Ammon's horn (tissue), 1 donor: Measurements from ENCODE around the gene C22orf23.
A peak's percentile ranks its signal among the peaks of the same experiment; 100 is the strongest.
"Not testable (repeated sequence)": the region's sequence is repeated elsewhere in the genome, so short reads cannot be mapped to it uniquely, and the experiment has no call there.

Source experiments
- DNase-seq: peaks from one replicate; pipeline ENCODE4 v3.0.0-alpha.2; 2016; ENCODE audit warnings: low spot score

C22orf23 gene

DNA sequence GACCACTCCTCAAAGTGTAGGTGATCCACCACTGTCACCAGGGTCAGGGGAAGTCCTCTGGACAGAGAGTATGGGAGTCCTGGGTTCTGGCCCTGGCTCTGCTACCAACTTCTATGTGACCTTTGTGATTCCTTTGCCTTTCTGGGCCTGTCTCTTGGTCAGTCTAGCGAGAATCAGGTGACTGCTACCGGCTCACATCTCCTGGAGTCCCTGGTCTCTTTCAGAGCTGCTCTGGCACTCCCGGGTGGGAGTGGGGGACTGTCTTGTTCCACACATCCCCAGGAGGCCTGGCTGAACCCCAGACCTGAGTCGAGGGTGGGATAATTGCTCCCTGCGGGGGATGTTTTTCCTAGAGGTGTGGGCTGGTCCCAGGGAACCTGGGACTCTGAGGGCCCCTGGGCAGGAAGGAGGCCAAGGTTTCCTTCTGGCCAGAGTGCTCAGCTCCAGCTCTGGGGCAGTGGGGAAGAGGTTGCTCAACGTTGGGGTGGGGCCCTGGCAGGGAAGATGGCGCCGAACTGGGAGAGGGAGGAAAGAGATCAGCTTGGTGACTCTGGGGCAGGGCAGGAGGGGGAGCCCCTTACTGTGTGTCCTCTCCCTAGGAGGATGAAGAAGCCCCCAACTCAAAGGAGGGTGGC lies 28.9 kb upstream of the C22orf23 start:
- DNase-seq = no peak

DNA sequence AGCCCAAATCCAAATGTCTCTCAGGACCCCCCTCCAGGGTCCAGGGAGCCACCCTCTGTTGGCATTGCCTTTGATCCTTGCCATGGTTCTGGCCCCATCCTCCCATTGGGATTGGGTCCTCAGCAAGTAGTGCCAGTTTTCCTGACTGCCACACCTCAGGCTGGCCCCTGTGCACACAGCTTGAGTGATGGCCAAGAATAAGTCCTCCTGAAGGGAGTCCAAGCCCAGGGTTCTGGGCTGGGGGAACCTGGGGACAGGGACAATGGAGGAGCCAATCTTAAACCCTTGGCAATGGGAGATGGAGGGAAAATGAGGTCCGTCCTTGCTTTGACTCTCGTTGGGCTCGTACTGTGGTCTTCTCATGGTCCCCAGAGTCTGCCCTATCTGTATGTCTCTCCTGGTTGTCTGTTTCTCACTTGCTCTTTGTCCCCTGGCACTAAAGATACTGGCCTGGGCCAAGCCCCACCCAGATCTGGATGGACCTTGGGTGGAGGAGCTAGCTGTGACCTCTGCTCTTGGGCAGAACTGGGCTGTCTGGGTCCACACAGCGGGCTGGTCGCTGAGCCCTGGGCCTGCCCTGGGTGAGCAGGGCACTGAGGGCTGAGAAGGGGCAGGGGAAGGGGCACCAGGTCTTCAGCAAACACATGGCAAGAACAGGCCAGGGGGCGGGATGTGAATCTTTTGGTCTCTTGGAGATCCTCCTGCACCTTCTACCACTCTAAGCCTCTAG lies 28.0 kb upstream of the C22orf23 start:
- no peak for DNase-seq

DNA sequence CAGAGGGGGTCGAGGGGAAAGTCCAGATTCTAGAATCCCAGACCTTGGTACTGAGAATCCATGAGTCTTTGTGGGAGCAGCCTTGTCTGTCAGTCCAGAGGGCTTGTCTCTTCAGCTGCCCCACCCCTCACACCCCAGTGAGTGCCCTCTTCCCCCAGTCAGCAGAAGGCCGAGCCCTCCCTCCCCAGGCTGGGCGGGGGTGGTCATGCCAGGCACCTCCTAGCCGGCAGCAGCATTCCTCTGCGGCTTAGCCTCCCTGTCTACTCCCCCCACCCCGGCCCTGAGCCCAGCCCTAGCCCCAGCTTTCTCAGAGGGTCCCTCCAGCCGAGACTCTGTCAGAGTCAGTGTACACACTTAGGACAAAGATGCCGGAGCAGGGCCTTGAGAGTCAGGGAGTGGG lies 26.4 kb upstream of the C22orf23 start:
- DNase-seq = no peak

DNA sequence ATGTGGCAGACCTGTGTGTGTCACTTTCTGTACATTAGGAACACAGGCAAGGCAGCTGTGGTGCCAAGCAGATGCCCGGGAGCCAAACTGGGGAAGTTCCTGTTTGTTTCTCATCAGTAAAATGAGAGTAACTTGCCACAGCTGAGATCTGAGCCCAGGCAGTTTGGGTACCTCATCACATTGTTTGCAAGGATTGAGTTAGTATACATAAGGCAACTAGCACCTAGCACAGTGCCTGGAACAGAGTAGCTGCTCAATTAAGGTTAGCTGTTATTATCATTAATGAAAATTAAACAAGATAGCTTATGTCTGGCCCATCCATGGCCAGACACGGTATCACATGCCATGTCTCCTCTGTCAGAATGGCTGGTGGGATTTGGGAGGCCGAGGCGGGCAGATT lies 23.1 kb upstream of the C22orf23 start:
- DNase-seq = no peak

DNA sequence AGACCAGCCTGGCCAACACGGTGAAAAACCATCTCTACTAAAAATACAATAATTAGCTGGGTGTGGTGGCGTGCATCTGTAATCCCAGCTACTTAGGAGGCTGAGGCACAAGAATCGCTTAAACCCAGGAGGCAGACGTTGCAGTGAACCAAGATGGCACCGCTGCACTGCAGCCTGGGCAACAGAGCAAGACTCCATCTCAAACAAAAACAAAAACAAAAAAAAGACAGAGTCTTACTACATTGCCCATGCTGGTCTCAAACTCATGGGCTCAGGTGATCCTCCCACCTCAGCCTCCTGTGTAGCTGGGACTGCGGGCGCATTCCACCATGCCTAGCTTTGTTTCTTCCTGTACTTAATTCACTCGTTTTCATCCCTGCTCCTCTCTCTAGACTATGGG lies 22.6 kb upstream of the C22orf23 start:
- DNase-seq = not testable (repeated sequence)

DNA sequence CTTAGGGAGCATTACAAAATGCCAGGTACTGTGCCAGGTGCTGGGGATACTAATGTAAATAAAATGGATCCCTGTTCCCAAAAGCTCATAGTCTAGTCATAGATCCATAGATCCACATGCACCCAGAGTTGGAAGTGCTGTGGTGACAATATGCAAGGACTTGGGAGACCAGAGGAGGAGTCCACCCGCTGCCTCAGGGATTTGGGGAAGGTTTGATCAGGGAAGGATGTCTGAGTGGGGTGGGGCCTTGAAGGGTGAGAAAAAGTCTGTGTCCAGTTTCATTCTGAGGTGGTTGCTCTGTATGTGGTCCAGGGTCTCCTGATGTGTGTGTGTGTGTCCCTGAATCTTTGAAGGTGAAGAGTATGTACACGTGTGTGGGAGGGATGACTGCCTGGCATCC lies 21.8 kb upstream of the C22orf23 start:
- DNase-seq = no peak

DNA sequence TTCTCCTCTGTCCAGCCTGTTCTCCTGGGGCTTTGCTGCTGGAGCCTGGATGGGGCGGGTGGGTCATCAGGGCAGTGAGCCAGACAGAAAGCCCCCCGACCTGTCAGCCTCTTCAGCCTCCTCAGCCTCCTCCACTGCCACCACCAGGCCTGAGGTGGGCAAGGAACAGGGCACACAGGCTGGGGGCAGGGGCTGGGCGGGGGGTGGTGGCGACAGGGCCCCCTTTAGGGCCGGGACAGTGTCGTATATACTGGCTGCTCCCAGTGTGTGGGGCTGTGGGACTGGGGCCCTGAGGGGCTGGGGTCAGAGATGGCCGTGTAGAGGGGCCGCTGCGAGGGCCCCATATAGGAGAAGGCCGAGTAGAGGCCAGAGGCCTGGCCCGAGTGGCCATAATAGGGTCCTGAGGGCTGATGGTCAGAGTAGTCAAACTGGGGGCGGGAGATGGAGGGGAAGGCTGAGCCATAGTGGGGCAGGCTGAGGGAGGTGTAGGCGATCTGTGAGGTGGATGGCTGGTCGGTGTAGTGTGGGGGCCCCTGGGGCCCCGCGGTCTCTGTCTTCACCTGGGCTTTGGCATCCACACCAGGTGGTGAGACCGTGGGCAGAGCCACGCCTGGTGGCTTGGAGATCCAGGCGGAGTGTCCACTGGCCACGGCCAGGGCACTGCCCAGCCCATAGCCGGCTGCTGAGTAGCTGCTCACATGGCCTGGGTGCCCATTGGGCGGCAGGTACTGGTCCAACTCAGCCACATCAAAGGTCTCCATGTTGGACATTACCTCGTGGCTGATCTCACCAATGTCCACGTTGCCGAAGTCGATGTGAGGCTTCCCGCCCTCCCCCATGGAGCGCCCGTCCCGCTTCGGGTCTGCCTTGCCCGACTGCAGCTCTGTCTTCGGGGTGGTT lies 20.1 kb upstream of the C22orf23 start:
- DNase-seq = no peak

DNA sequence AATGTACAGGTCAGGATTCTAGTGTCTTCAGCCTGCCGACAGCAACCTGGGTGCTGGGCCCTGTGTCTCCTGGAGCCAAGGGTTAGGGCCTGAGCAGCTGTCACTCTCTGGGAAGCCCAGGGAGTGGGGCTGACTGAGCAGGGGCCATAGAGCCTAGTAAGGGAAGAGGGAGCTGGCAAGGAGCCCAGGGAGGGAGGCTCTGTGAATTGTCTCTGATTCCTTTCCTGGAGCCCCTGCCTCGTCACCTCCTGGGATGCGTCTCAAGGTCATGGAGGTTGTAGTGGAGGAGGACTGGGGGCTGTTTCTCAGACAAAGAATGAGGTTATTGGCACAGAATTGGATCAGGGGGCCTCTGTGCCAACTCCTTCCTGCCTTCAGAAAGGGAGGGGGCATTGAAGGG lies 19.1 kb upstream of the C22orf23 start:
- DNase-seq = no peak

DNA sequence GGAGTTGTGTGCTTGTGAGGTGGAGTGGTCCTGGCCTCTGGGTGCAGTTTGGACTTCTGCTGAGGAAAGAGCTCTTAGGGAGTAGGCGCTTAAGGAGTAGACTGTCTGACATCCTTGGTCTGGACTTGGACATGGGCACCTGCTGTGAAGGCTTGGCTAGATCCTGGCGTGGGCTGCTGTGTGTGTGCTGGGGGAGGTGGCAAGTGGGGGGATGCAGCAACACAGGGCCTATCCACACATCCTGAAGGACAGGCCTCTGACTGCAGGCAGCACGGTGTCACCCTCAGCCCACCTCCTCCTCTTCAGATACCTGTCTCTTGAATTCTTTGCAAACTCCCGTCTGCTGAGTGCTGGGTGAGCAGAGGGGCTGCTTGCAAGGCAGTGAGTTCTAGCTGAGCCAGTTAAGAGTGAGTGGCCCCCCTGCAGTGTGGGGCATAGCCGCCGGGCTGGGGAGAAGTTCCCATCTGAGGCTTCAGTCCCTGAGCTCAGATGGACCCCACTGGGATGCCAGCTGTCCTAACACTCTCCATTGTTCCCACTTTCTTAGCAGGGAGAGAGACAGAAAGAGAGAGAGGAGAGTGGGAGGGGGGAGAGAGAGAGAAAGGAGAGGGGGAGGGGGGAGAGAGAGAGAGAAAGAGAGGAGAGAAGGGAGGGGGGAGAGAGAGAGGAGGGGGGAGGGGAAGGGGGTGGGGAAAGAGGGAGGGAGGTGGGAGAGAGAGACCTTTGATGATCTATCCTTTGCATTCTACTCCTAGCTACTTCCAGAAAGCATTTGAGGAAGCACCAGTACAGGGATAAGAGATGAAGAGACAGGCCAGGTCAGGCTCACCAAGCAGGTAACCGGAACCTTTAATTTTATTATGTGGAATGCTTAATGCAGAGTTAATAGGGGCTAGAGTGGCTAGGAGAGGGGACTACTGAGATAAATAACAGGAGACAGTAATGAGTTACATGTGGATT lies 18.4 kb upstream of the C22orf23 start:
- DNase-seq = no peak

DNA sequence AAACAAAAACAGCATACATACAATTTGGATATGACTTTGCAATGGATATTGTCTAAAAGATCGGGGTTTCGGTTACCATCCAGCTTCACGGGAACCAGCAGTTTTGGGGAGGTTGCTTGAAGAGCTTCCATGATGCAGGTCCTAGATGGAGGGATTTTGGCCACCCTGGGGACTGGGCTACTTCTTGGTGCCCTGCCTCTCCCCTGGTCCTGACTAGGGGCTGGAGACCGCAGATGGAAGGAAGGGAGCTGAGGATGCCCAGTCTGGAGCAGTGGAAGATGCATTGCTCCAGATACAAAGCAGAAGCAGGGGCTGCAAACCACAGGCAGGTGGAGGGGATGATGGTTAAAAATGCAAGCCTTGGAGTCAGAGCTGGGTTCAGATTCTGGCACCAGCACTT lies 17.5 kb upstream of the C22orf23 start:
- no peak for DNase-seq

DNA sequence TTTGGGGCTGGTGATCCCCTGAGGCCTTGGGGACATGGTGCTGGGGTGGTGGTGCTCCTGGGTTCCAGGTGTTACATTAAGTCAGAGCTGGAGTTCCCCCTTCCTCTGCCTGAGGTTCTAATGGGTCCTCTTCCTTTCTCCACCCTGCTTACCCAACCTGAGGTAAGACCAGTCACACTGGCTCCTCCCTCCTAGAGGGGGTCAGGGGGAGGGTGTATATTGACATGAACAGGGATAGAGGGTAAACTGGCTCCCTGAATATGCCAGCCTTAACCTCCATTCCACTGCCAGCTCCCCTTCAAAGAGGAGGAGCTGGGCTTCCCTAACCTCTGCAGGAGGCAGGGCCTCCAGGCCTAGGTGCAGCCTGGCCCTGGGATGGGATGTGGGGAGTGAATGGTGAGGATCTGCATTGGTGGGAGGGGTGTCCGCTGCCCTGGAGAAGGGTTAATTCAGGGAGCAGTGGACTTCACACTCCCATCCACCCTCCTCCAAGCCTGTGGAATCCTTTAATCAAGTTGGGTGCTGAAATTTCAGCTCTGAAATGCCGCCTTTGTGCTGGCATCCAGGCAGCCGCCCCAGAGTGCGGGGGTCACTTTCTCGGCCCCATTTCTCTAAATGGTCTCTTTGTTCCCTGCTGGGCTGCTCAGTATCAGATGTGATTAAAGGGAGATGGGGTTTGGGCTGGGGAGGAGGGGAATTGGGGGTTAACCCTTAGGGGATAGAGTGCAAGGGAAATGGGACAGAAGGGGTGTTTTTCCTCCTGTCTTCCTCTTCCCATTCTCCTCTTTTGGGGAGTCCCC lies 15.3 kb upstream of the C22orf23 start:
- peak; percentile 85 for DNase-seq

DNA sequence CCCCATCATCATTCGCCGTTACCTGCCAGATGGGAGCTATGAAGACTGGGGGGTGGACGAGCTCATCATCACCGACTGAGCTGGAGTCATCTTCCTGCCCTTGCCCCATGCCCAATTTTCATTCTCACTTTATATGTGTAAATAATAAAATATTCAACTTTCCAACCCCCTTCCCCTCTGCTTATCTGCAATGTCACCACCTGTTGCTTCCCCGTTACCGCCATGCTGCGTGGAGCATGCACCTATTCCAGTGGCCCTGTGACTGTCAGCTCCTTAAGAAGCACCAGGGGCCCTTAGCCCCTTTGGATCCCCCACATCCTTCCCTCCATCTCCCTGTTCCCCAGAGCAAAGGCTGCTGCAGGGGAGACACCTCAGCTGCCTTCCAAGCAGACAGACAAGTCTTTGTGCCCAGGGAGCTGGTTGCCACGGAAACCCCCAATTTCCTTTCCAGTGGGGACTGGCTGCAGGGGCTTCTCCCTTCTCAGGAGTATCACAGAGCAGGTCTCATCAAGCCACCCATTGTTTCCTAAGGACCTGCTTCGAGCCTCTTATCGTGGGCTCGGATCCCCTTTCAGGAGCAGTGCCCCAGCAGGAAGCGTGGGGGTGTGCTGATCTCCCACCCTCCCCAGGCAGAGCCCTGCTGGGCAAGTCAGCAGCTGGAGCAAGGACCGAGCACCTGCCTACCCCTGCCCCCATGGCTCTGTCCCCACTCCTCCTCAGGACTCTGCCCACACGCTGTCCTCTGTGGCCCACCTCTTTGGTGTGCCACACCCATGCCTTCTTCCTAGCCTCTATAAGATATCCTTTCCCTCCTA lies 14.4 kb upstream of the C22orf23 start:
- DNase-seq = peak; percentile 54

DNA sequence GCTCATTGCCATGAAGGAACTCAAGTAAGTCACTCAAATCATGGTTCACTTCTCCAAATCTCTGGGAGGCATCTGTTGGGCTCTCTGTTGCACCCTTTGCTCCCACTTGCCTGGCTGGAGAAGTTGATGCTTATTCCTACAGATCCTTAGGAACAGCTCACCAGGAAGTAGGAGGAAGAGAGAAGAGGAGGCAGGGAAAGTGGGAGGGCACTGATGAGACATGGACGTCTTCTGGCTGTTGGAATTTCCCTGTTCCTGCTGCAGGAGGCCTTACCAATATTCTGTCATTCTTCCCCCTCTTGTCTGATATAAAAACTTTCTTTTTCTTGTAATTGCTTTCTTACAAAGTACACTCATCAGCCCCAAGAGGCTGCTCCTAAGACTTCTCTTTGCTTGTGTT lies 13.7 kb upstream of the C22orf23 start:
- no peak for DNase-seq

DNA sequence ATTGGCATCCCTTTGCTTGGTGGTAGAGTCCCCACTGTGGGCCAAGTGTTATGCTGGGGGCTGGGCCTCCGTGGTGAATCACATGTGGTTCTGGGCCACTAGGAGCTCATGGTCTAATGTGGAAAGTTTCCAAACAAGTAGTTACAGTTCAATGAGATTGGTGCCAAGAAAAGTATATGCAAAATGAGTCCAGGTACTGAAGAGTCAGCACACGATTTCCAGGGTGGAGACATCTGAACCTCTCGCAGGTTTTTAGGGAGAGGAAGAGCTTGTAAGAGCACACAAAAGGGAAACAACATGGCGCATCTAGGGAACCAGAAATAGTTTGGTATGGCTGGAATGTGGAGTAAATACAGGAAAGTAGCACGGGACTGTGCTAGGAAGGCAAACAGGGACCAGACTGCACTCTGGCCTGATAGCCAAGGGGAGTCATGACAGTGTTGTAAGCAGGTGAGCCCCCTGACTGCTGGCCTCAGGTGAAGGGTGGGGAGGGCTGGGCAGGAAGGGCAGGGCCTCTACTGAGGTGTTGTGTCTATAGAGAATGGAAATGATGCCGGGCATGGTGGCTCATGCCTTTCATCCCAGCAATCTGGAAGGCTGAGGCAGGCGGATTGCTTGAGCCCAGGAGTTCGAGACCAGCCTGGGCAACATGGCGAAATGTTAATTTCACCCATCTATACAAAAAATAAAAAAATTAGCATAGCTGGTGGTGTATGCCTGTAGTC lies 12.7 kb upstream of the C22orf23 start:
- DNase-seq = no peak

DNA sequence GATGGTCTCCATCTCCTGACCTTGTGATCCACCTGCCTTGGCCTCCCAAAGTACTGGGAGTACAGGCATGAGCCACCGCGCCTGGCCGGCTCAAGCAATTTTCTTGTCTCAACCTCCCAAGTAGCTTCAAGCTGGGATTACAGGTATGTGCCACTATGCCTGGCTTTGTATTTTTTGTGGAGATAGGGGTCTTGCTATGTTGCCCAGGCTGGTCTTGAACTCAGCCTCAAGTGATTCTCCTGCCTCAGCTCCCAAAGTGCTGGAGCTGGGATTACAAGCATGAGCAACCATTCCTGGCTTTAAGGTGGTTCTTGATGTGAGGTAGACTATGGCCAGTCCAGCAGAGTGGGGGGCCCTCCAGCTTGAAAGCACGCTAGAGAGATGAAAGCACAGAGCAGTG lies 7.7 kb upstream of the C22orf23 start:
- no peak for DNase-seq

DNA sequence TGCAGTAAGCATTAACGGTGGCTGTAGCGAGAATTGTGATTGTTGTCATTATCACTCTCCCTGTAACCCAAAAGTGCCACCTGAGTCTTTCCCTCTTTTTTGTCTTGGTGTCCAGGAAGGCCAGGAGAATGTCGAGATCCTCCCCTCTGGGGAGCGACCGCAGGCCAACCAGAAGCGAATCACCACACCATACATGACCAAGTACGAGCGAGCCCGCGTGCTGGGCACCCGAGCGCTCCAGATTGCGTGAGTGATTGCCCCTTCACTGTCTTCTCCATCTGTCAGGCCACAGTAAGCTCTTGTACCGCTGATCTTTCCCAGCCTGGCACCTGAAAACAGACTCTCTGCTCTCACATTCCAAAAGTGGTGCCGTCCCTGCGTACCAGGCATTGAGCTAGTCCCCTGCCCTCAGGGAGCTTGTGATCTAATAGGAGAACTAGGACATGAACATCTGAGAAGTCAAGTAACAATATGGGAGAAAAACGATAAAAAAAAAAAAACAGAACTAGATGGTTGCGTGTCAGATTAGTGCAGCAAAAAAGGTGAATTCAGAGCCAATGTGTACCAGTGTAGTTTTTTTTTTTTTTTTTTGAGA lies 5.9 kb upstream of the C22orf23 start:
- DNase-seq = no peak

DNA sequence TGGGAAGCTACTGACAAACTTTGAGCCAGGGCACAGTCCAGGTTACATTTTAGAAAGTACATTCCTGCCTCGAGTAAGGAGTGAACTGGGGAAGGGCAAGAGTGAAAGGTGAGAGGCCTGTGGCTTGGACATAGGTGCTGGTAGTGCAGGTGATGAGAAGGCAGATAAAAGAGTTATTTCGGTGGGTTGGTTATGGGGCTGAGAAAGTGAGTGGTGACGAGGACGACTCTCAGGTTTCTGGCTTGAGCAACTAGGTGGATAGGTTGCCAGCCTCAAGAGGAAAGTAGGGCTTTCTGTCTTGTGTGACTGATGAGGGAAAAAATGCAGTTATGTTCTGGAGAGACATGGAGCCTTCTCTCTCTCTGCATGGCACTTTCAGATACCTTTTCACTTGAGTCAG lies 3.8 kb upstream of the C22orf23 start:
- no peak for DNase-seq

DNA sequence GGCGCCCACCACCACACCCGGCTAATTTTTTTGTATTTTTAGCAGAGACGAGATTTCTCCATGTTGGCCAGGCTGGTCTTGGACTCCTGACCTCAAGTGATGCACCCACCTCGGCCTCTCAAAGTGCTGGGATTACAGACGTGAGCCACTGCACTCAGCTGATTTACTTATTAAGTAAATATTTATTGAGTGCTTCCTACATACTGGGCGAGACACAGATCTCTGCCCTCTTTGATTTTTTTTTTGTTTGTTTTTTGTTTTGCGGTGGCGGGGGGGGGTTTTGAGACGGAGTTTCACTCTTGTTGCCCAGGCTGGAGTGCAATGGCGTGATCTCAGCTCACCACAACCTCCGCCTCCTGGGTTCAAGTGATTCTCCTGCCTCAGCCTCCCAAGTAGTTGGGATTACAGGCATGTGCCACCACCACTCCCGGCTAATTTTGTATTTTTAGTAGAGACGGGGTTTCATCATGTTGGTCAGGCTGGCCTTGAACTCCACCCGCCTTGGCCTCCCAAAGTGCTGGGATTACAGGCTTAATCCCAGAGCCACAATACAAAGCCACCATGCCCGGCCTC lies 2.5 kb upstream of the C22orf23 start:
- DNase-seq = not testable (repeated sequence)

DNA sequence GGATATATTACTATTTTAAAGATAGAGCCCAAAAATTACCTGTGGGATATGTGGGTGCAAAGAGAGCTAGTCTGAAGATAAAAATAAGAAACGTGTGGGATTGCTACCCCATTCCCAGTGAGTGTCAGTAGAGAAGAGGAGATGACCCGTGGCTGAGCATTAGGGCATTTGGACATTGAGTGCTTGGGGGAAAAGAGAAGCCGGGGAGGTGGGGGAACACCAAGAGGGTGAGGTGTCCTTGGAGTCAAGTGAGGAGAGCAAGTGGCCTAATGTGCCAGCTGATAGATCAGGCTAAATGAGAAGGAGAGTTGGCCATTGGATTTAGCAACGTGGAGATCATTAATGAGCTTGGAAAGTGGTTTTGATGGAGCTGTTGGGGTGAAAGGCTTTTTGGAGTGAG lies 1.3 kb upstream of the C22orf23 start:
- DNase-seq = no peak
